Type B pancreatic cell (in vitro differentiated cells): ENCODE results near the gene KATNB1. TPM values are rescaled to one million over a fixed set of nuclear protein-coding genes. Genes with fewer than 3 reads are reported as not detected.

Source experiments
- DNase-seq: peaks from one replicate; pipeline ENCODE4 v3.0.0; 2021; ENCODE audit warnings: mixed read lengths; ENCODE audit not compliant: unreplicated experiment; ENCODE audit errors: extremely low spot score
- H3K27ac Mint-ChIP-seq: 2 replicates; pipeline ENCODE4 v1.8.0; 2021; ENCODE audit warnings: mild to moderate bottlenecking, mixed read lengths
- H3K27me3 Mint-ChIP-seq: 2 replicates; pipeline ENCODE4 v1.8.0; 2021; ENCODE audit warnings: mixed read lengths
- H3K36me3 Mint-ChIP-seq: 2 replicates; pipeline ENCODE4 v1.8.0; 2021; ENCODE audit warnings: mixed read lengths
- H3K4me1 Mint-ChIP-seq: one replicate; pipeline ENCODE4 v1.8.0; 2021; ENCODE audit warnings: mixed read lengths; ENCODE audit not compliant: unreplicated experiment
- H3K4me3 Mint-ChIP-seq: 2 replicates; pipeline ENCODE4 v1.8.0; 2021; ENCODE audit warnings: mild to moderate bottlenecking, mixed read lengths
- H3K9me3 Mint-ChIP-seq: 2 replicates; pipeline ENCODE4 v1.8.0; 2021; ENCODE audit warnings: mixed read lengths
- CTCF ChIP-seq: fragments of 200-600 bp; sonication (generic); conservative IDR thresholded peaks from 2 replicates; pipeline ENCODE4 v1.5.0; 2021; ENCODE audit warnings: antibody characterized with exemption, mild to moderate bottlenecking
- total RNA-seq: library from RNA; stranded (reverse); gene quantifications from 2 replicates; pipeline ENCODE4 v1.2.1, GENCODE V29; 2021; ENCODE audit warnings: low replicate concordance

The KATNB1 gene
- total RNA-seq, 1 donor from 2014 or later: 31.7 TPM

- DNase-seq: no peak
- Mint-ChIP-seq H3K4me3 (no peak overlapping the region), H3K4me1 (peaks cover 6% of the 10 kb centered on the region), H3K27ac (no peak overlapping the region), H3K9me3 (no peaks in the 10 kb centered on the region), H3K27me3 (no peaks in the 10 kb centered on the region), H3K36me3 (no peaks in the 10 kb centered on the region)
- TF ChIP-seq CTCF: no peak
Measured at GRCh38 chr16:57785385-57785784, 49.8 kb downstream of the KATNB1 start.

- Mint-ChIP-seq H3K4me1 (peaks cover 6% of the 10 kb centered on the region), H3K4me3 (no peak overlapping the region), H3K9me3 (no peaks in the 10 kb centered on the region), H3K27ac (no peak overlapping the region), H3K27me3 (no peaks in the 10 kb centered on the region), H3K36me3 (no peaks in the 10 kb centered on the region)
- no peak for TF ChIP-seq CTCF
- no peak for DNase-seq
Measured at GRCh38 chr16:57785924-57786323, 50.4 kb downstream of the KATNB1 start.

- Mint-ChIP-seq H3K36me3 (no peaks in the 10 kb centered on the region), H3K27me3 (no peaks in the 10 kb centered on the region), H3K4me3 (no peak overlapping the region), H3K27ac (no peak overlapping the region), H3K4me1 (peaks cover 6% of the 10 kb centered on the region), H3K9me3 (no peaks in the 10 kb centered on the region)
- DNase-seq: no peak
- no peak for TF ChIP-seq CTCF
Measured at GRCh38 chr16:57786632-57787518, 51.3 kb downstream of the KATNB1 start.

- Mint-ChIP-seq H3K27me3 (no peaks in the 10 kb centered on the region), H3K9me3 (no peaks in the 10 kb centered on the region), H3K27ac (no peak overlapping the region), H3K4me1 (peaks cover 6% of the 10 kb centered on the region), H3K36me3 (no peaks in the 10 kb centered on the region), H3K4me3 (no peak overlapping the region)
- no peak for TF ChIP-seq CTCF
- no peak for DNase-seq
Measured at GRCh38 chr16:57787519-57787905, 51.9 kb downstream of the KATNB1 start.

- no peak overlapping the region for H3K27ac Mint-ChIP-seq
- TF ChIP-seq CTCF: no peak
- H3K4me3 Mint-ChIP-seq: no peak overlapping the region
- H3K27me3 Mint-ChIP-seq: no peaks in the 10 kb centered on the region
- DNase-seq: no peak
- no peaks in the 10 kb centered on the region for H3K36me3 Mint-ChIP-seq
- no peaks in the 10 kb centered on the region for H3K9me3 Mint-ChIP-seq
- peaks cover 6% of the 10 kb centered on the region for H3K4me1 Mint-ChIP-seq
Measured at GRCh38 chr16:57788252-57788841, 52.8 kb downstream of the KATNB1 start.
